Stomach (tissue), 9 donors: ENCODE measurements around the gene RABGGTB. TPM values are rescaled to one million over a fixed set of nuclear protein-coding genes. Genes with fewer than 3 reads are reported as not detected.
A peak's percentile ranks its signal among the peaks of the same experiment; 100 is the strongest.

Experiments
- DNase-seq, 2 donors: peaks; one replicate each; pipeline versions ENCODE4 v3.0.0 to v3.0.0-alpha.2; 2013 to 2019
- H3K27ac ChIP-seq, 5 donors: fragments of 200-600 bp in 4 of 5; sonication (generic) in 4 of 5; one replicate each; pipeline ENCODE4 v1.5.1; 2013 to 2019; ENCODE audit warnings: mild to moderate bottlenecking in 1 of 5, moderate library complexity in 1 of 5
- H3K27me3 ChIP-seq, 3 donors: fragments of 200-600 bp; sonication (generic); one replicate each; pipeline ENCODE4 v1.5.1; 2017 to 2019; ENCODE audit warnings: mixed run types in 1 of 3
- H3K36me3 ChIP-seq, 4 donors: fragments of 200-600 bp; sonication (generic); 1 replicate in 3 of 4; 2 replicates in 1 of 4; pipeline ENCODE4 v1.5.1; 2016 to 2019
- H3K4me1 ChIP-seq, 4 donors: fragments of 200-600 bp; sonication (generic); one replicate each; pipeline ENCODE4 v1.5.1; 2016 to 2019
- H3K4me3 ChIP-seq, 4 donors: fragments of 200-600 bp; sonication (generic) in 3 of 4; one replicate each; pipeline ENCODE4 v1.5.1; 2016 to 2019; ENCODE audit warnings: mild to moderate bottlenecking in 1 of 4
- H3K9me3 ChIP-seq, 4 donors: fragments of 200-600 bp; sonication (generic); one replicate each; pipeline ENCODE4 v1.5.1; 2016 to 2019
- CTCF ChIP-seq, 7 experiments: fragments of 450-650 bp in 4 of 7; fragments of 200-600 bp in 3 of 7; sonication (generic) in 3 of 7; IDR thresholded peaks; one replicate each; pipeline ENCODE4 v1.5.1; 2016 to 2019; ENCODE audit warnings: antibody characterized with exemption in 7 of 7, control low read depth in 2 of 7, mild to moderate bottlenecking in 1 of 7
- EP300 ChIP-seq: sonication (generic); formaldehyde crosslinking; IDR thresholded peaks from one replicate; pipeline ENCODE4 v1.6.1; 2017; ENCODE audit warnings: antibody characterized with exemption
- POLR2A ChIP-seq, 4 donors: fragments of 450-650 bp; IDR thresholded peaks; one replicate each; pipeline ENCODE4 v1.6.1; 2016; ENCODE audit warnings: antibody characterized with exemption in 4 of 4, control low read depth in 2 of 4, mild to moderate bottlenecking in 1 of 4, moderate library complexity in 1 of 4
- POLR2AphosphoS5 ChIP-seq, 3 donors: sonication (generic); formaldehyde crosslinking; IDR thresholded peaks; one replicate each; pipeline ENCODE4 v1.6.1; 2016; ENCODE audit warnings: antibody characterized with exemption in 3 of 3
- WGBS, 5 donors: extraction: QIAGEN DNeasy Blood & Tissue Kit in 3 of 5; methylation state at CpG; one replicate each; pipeline versions ENCODE4 v1.1.5 to v1.1.7; 2013 to 2018; 5-methylcytosine and 5-hydroxymethylcytosine counted together
- intact Hi-C: fragments of 100-400 bp; cut with DNase I; formaldehyde crosslinking; loops from one replicate; pipeline ENCODE4 v1.15.1; 2023; ENCODE audit warnings: low total_unique reads
- polyA plus RNA-seq, 3 donors: library from polyadenylated mRNA; stranded (reverse); fragments of 200-250 nt; gene quantifications; one replicate each; pipeline ENCODE4 v1.2.3, GENCODE V29; 2013
- total RNA-seq, 5 donors: library from RNA; depleted of rRNA; stranded (reverse); fragments of >200 nt; gene quantifications; one replicate each; pipeline versions ENCODE4 v1.1.0 to v1.2.3, GENCODE V29; 2014 to 2016
- donor health status: healthy with polysubstance abuse.
- donor health status: Bipolar disorder and iron deficiency.
- donor health status: healthy.

Gene RABGGTB
- total and polyA plus RNA-seq, 8 donors = 37.4 to 156 (median 58.8) TPM

- Histone ChIP-seq H3K36me3 (peaks cover 0 to 33% (median 27%) of the 10 kb centered on the region in 4 donors), H3K4me3 (peak overlapping the region; percentile 57 to 69 (median 63)), H3K4me1 (peaks cover 37 to 62% (median 42%) of the 10 kb centered on the region in 4 donors), H3K27ac (peak overlapping the region in 4 of 5 donors; percentile 86 to 93 (median 88)), H3K27me3 (no peaks in the 10 kb centered on the region), H3K9me3 (no peaks in the 10 kb centered on the region)
- DNase-seq = no peak
- intact Hi-C loops = loop anchor here (10.0 kb wide), 1 partner anchor 62 kb away; the partner anchor contains the start of gene ACADM
- WGBS, 5 donors = 1 to 3% (median 2%) methylated on average over 10 of the region's 10 CpGs
- TF ChIP-seq CTCF (IDR thresholded peaks at IDR 0.05) = no peak
- TF ChIP-seq POLR2A (IDR thresholded peaks at IDR 0.05) = no peak
- no peak for TF ChIP-seq POLR2AphosphoS5 (IDR thresholded peaks at IDR 0.05)
- no peak for TF ChIP-seq EP300
Observed at GRCh38 chr1:75786901-75787493, 941 bp downstream of the RABGGTB start.

GRCh38 chr1:75787524-75787923 lies 1.5 kb downstream of the RABGGTB start:
- peak overlapping the region; percentile 57 to 69 (median 63) for H3K4me3 ChIP-seq
- no peaks in the 10 kb centered on the region for H3K27me3 ChIP-seq
- no peaks in the 10 kb centered on the region for H3K9me3 ChIP-seq
- TF ChIP-seq POLR2AphosphoS5 (IDR thresholded peaks at IDR 0.05) (no peak), CTCF (IDR thresholded peaks at IDR 0.05) (no peak), POLR2A (IDR thresholded peaks at IDR 0.05) (no peak), EP300 (no peak)
- 7 to 20% (median 13%) methylated on average over 4 of the region's 4 CpGs for WGBS, 5 donors
- DNase-seq = no peak
- H3K27ac ChIP-seq = peak overlapping the region in 3 of 5 donors; percentile 86 to 93 (median 90)
- H3K4me1 ChIP-seq = peaks cover 37 to 64% (median 42%) of the 10 kb centered on the region in 4 donors
- intact Hi-C loops = loop anchor here (10.0 kb wide), 1 partner anchor 63 kb away; the partner anchor contains the start of gene ACADM
- peaks cover 5 to 38% (median 32%) of the 10 kb centered on the region in 4 donors for H3K36me3 ChIP-seq

- Histone ChIP-seq H3K27ac (peak overlapping the region in 3 of 5 donors; percentile 36 to 80 (median 68)), H3K27me3 (no peaks in the 10 kb centered on the region), H3K4me3 (peak overlapping the region in 2 of 4 donors; percentile 59 to 69), H3K4me1 (peaks cover 37 to 72% (median 42%) of the 10 kb centered on the region in 4 donors), H3K36me3 (peaks cover 18 to 63% (median 57%) of the 10 kb centered on the region in 4 donors), H3K9me3 (no peaks in the 10 kb centered on the region)
- no peak for TF ChIP-seq POLR2A (IDR thresholded peaks at IDR 0.05)
- TF ChIP-seq POLR2AphosphoS5 (IDR thresholded peaks at IDR 0.05) = no peak
- no peak for TF ChIP-seq EP300
- DNase-seq = no peak
- intact Hi-C loops = loop anchor here (10.0 kb wide), 1 partner anchor 65 kb away; the partner anchor contains the start of gene ACADM
Observed at GRCh38 chr1:75789988-75790387, 3.9 kb downstream of the RABGGTB start.

- peaks cover 32 to 65% (median 39%) of the 10 kb centered on the region in 4 donors for H3K4me1 ChIP-seq
- H3K27ac ChIP-seq = peak overlapping the region in 4 of 5 donors; percentile 9 to 80 (median 52)
- no peaks in the 10 kb centered on the region for H3K27me3 ChIP-seq
- peak overlapping the region in 2 of 4 donors; percentile 59 to 69 for H3K4me3 ChIP-seq
- DNase-seq = no peak
- WGBS, 5 donors = 16 to 48% (median 34%) methylated on average over 1 of the region's 1 CpG
- intact Hi-C loops = no loop called here
- H3K9me3 ChIP-seq = no peaks in the 10 kb centered on the region
- H3K36me3 ChIP-seq = peaks cover 27 to 73% (median 67%) of the 10 kb centered on the region in 4 donors
- TF ChIP-seq POLR2A (IDR thresholded peaks at IDR 0.05) = no peak
- peak in 1 of 3 donors; percentile 5 for TF ChIP-seq POLR2AphosphoS5 (IDR thresholded peaks at IDR 0.05)
Observed at GRCh38 chr1:75791022-75791421, 5.0 kb downstream of the RABGGTB start.

- H3K27ac ChIP-seq = no peak overlapping the region
- H3K27me3 ChIP-seq = no peaks in the 10 kb centered on the region
- H3K4me3 ChIP-seq = no peak overlapping the region
- intact Hi-C loops = no loop called here
- H3K4me1 ChIP-seq = peaks cover 32 to 61% (median 38%) of the 10 kb centered on the region in 4 donors
- no peak for TF ChIP-seq EP300
- TF ChIP-seq CTCF (IDR thresholded peaks at IDR 0.05) = no peak
- 95 to 99% (median 97%) methylated on average over 3 of the region's 3 CpGs for WGBS, 5 donors
- DNase-seq = no peak
- H3K9me3 ChIP-seq = no peaks in the 10 kb centered on the region
- H3K36me3 ChIP-seq = peaks cover 33 to 84% (median 78%) of the 10 kb centered on the region in 4 donors
Observed at GRCh38 chr1:75792091-75792490, 6.0 kb downstream of the RABGGTB start.
